GM19043 (cell line): ENCODE data around the gene OPCML.

Experiments used
- ATAC-seq: cut with Tn5 transposase; IDR thresholded peaks from one replicate; pipeline ENCODE4 v1.9.1; 2021; ENCODE audit warnings: low read depth; ENCODE audit not compliant: unreplicated experiment

Gene OPCML

GRCh38 chr11:133541720-133542095 is 9.4 kb upstream of the OPCML start:
- no peak for ATAC-seq

- ATAC-seq = no peak
Measured at GRCh38 chr11:133541021-133541719, 8.9 kb upstream of the OPCML start.

GRCh38 chr11:133536198-133536597 is 3.9 kb upstream of the OPCML start:
- ATAC-seq = no peak

DNA sequence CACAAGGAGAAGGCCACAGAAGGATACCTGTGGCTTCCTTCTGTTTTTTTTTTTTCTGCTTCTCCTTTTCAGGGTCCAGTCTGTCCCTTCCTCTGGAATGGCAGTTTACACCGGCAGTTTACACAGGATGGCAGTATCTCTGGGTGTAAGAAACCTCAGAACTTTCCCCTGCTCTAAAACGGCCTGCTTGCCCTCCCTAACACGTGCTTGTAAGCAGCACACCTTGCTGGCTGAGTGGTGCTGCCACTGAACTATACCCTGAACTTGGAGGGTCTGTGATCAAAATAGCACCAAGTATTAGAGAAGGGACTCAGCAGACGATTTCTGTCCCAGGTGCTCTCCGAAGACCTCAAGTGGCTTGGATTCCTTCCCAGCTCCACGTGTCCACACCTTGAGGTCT is 904 bp upstream of the OPCML start:
- ATAC-seq = no peak

DNA sequence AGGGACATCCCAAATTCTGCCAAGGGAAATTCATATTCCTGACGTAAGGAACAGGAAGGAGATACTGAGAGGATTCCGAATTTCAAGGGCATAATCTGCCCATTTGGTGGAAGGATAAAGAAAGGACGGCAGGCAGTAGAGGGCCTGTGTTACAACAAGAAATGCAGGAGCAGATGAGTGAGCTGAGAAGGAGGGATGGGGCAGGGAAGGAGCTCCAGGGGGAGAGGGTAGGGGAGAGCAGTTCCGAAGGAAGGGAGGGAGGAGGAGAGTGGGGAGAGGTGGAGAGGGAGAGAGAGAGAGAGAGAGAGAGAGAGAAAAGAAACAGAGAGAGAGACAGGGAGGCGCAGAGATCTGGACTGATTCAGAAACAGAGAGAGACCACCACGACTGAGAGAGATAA is 843 bp downstream of the OPCML start:
- no peak for ATAC-seq

- no peak for ATAC-seq
Measured at GRCh38 chr11:133530501-133530835, 1.8 kb downstream of the OPCML start.

- ATAC-seq = no peak
Measured at GRCh38 chr11:133529807-133530500, 2.3 kb downstream of the OPCML start.

GRCh38 chr11:133526790-133527189 is 5.5 kb downstream of the OPCML start:
- no peak for ATAC-seq

DNA sequence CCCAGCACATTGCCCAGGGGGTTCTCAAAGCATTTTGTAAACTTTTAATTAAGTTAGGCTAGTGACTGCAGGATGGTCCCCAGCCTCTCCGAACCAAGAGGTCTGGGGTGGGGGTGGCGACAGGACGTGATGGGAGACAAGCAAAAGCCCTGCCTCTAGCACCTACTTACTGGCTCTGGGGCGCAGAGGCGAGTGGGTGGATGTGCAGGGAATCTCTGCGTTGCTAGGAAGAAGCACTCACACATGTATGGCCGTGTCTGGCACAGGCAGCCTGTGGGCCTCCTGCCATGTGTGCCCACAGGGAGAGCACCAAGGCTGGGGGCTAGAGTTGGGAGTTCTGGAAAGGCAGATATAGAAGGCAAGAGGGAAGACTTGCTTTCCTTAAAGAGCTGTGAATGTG is 6.3 kb downstream of the OPCML start:
- ATAC-seq = no peak

GRCh38 chr11:133524488-133524887 is 7.8 kb downstream of the OPCML start:
- no peak for ATAC-seq

DNA sequence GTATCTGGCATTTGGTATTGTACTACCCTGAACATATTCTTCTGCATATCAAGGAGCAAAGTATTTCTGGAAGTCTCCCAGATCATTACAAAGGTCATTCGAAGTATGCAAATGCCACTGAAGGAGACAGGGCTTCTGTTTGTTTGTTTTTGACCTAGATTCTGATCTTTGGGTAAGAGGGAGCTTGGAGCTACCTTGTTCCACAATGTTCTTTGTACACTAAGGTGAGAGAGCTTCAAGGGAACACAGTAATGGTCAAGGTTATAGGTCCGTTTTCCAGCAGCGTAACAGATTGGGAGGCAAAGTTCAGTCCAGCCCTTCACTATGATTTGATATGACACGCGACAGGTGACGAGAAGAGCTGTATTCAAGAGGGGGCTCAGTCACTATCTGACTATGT is 10.0 kb downstream of the OPCML start:
- no peak for ATAC-seq

DNA sequence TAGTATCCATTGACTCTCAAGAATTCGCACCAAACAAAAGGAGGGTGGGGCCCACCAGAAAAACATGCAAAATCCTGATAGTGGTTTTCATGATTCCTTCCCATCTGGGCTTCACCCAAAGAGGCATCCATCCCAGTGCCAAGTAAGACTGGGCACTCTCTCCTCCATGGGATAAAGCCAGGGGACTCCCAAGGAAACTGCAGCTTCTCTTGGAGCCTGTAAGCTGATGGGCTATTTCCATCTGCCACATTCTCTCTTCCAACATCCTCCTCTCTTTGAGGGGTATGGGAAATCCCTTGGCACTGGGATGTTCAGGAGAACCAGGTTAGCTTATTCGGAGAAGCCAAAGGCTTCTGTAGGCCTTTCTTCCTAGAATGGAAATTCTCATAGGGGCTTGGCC is 10.8 kb downstream of the OPCML start:
- no peak for ATAC-seq

DNA sequence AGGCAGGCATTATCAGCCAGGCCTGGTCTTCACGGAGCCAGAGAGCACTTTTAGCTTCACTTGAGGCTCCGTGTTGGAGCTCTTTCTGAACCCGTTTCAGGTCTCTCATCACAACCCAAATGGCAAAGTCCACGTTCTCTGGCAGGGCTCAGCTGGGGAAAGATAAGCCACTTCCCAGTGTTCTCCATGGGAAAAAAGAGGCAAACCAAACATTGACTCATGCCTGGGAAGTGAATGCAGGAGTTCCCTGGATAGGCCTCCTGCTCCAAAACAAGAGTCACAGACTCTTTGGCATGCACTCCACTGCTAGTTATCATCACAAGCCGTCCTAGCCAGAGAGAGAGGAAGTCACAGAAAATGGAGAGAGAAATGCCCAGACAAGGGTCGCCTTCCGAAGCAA is 11.6 kb downstream of the OPCML start:
- ATAC-seq = no peak

DNA sequence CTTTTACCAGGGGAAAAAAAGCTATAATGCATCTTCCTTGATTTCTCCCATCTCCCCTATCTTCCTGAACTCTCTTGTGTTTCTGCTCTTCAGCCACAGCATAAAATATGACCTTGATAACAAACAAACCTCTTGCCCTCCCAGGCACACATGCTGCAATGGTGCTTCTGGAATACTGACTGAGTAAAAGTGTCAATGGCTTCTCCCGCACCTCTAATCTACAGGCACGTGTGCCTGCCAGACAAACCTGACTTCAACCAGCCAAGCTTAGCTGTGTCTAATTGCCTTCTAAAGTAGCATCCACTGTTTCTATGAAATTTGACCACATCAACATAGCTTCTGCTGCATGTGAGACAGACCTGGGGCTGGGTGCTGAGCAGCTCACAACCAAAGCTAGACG is 12.7 kb downstream of the OPCML start:
- no peak for ATAC-seq

- ATAC-seq = no peak
Measured at GRCh38 chr11:133518702-133519264, 13.5 kb downstream of the OPCML start.

- no peak for ATAC-seq
Measured at GRCh38 chr11:133516845-133517244, 15.5 kb downstream of the OPCML start.

DNA sequence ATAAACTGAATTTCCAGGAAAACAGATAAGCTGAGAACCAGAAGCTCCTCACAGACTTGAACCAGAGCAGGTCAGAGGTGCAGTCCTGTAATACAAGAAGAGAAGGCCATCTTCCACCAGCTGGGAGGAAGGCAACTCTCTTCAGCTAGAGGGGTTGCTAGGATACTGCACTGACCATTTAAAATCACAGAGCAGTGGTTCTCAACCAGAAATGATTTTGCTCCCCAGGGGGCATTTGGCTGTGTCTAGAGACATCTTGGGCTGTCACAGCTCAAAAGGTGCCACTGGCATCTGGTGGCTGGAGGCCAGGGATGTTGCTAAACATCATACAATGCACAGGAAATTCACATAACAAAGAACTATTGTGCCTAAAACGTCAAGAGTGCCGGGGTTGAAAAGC is 17.2 kb downstream of the OPCML start:
- no peak for ATAC-seq

DNA sequence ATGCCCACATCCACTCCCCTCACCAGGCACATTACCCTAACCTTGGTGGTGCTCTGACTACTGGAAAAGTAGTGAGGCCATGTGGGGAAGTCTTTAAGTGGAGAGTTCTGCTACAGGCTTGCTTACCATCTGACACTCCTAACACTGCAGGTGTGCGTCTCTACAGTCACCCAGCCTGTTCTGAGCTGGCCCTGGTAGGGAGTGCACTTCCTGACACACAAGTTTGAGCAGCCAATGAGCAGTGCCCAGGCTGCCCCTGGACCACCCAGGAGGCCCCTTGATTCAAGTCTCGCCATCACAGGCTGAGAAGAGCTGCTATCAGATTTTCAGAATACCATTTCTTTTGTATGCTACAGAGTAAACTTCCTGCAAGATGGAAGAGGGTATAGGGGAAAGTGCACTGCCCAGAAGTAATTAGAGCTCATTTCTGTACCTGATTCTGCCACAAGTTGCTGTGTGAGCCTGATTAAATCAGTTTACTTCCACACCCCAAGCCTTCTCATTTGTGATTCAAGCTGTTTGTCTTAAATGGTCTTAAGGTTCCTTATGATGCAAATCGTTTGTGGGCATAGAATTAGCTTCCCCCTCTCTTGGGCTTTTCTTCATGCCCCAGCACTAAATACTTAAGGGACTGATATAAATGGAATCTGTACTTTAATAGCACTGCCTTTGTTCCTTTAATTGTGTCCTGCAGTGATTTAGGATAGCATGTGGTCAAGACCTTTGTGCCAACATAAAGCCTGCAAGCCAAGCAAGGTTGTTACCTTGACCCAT is 22.2 kb downstream of the OPCML start:
- ATAC-seq = no peak

DNA sequence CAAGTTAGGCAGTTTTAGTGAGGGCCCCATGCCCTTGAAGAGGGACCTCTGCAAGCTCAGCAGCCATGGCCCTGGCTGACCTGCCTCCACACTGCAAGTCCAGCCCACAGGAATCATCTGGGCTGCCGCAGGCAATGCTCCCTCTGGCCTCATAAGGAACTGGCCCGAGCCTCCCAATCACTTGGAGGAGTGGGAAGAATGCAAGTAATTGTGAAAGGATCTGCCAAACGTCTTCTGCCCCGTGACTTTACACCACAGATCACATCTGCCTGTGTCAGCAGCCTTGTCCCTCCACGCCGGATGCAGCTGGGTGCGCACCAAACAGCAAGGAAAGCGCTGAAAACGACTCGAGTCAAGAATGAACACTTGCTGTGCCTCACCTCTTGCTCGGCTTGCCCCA is 23.8 kb downstream of the OPCML start:
- no peak for ATAC-seq

DNA sequence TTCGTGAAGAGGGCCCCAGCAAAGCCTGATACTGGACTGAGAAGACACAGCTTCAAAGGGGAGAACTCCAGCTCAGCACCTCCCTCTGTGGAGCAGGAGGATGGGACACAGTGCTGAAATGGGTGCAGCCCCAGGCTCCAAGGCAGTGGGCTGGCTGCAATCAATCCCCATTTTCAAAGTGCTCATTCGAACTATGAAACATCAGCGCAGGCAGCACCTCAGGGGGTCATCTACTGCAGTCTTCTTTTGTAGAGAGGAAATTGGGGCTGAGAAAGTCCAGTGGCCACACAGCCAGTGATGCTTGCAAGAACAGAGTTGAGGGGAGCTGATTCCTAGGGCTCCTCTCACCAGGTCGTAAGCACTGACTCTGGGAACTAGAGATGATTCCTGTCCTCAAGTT is 25.1 kb downstream of the OPCML start:
- no peak for ATAC-seq

GRCh38 chr11:133506551-133507094 is 25.7 kb downstream of the OPCML start:
- no peak for ATAC-seq
